Stimulated activated CD8-positive, alpha-beta memory T cell treated with anti-CD3 and anti-CD28 coated beads, Interleukin-12 subunit alpha, Interleukin-12 subunit beta, amount 100 ng/mL, for 24 hours (primary cell): ENCODE results near the gene NECTIN1.

ENCODE experiments used
- DNase-seq: peaks from one replicate; pipeline ENCODE4 v3.0.0-alpha.2; 2020; ENCODE audit errors: extremely low read depth

NECTIN1 gene

GRCh38 chr11:119643212-119643875 is 85.7 kb downstream of the NECTIN1 start:
- DNase-seq, result no peak

- DNase-seq, result no peak
Measured at GRCh38 chr11:119641983-119642745, 86.8 kb downstream of the NECTIN1 start.

GRCh38 chr11:119640541-119640940 is 88.5 kb downstream of the NECTIN1 start:
- DNase-seq, result no peak

- no peak for DNase-seq
Measured at GRCh38 chr11:119639642-119640205, 89.3 kb downstream of the NECTIN1 start.

GRCh38 chr11:119638851-119639250 is 90.1 kb downstream of the NECTIN1 start:
- no peak for DNase-seq

GRCh38 chr11:119637481-119637880 is 91.5 kb downstream of the NECTIN1 start:
- DNase-seq, result no peak

GRCh38 chr11:119635776-119636175 is 93.2 kb downstream of the NECTIN1 start:
- DNase-seq, result no peak

GRCh38 chr11:119635041-119635740 is 93.8 kb downstream of the NECTIN1 start:
- no peak for DNase-seq

- no peak for DNase-seq
Measured at GRCh38 chr11:119634301-119634700, 94.7 kb downstream of the NECTIN1 start.

GRCh38 chr11:119629834-119630624 is 99.0 kb downstream of the NECTIN1 start:
- no peak for DNase-seq

GRCh38 chr11:119629085-119629484 is 99.9 kb downstream of the NECTIN1 start:
- DNase-seq, result no peak

GRCh38 chr11:119627286-119627685 is 101.7 kb downstream of the NECTIN1 start:
- no peak for DNase-seq

- DNase-seq, result no peak
Measured at GRCh38 chr11:119626871-119627270, 102.1 kb downstream of the NECTIN1 start.

GRCh38 chr11:119626197-119626841 is 102.7 kb downstream of the NECTIN1 start:
- no peak for DNase-seq

- DNase-seq, result no peak
Measured at GRCh38 chr11:119625206-119625978, 103.6 kb downstream of the NECTIN1 start.

GRCh38 chr11:119624629-119625028 is 104.4 kb downstream of the NECTIN1 start:
- DNase-seq, result no peak

- no peak for DNase-seq
Measured at GRCh38 chr11:119624102-119624615, 104.8 kb downstream of the NECTIN1 start.

- no peak for DNase-seq
Measured at GRCh38 chr11:119623682-119624081, 105.3 kb downstream of the NECTIN1 start.

GRCh38 chr11:119622454-119623143 is 106.4 kb downstream of the NECTIN1 start:
- DNase-seq, result no peak
